ENCODE measurements around the gene ZNF484.
"Not testable (repeated sequence)": the region's sequence is repeated elsewhere in the genome, so short reads cannot be mapped to it uniquely, and the experiment has no call there.

ZNF484 gene

GRCh38 chr9:92893916-92894610 lies 16.2 kb upstream of the ZNF484 start:
- not testable (repeated sequence) for H3K4me1 ChIP-seq (ENCODE audit: control insufficient read depth, insufficient read depth, low read length, poor library complexity, severe bottlenecking)

GRCh38 chr9:92892276-92892675 lies 14.4 kb upstream of the ZNF484 start:
- H3K27ac ChIP-seq (ENCODE audit: insufficient read depth, low read length, poor library complexity, severe bottlenecking); H3K9me3 ChIP-seq (ENCODE audit: control insufficient read depth, low read length); DNase-seq; H3K4me3 ChIP-seq (ENCODE audit: insufficient read depth, low read depth, low read length, poor library complexity, severe bottlenecking); H3K27me3 ChIP-seq (replicated peaks; ENCODE audit: control insufficient read depth, insufficient read depth, low read length, poor library complexity, severe bottlenecking); H3K36me3 ChIP-seq (ENCODE audit: control insufficient read depth, insufficient read depth, low read length): not testable (repeated sequence)
- peaks cover 13% of the 10 kb centered on the region for H3K4me1 ChIP-seq (ENCODE audit: control insufficient read depth, insufficient read depth, low read length, poor library complexity, severe bottlenecking)

More at GRCh38 chr9:92893916-92894610, 16.2 kb upstream of the ZNF484 start:
- not testable (repeated sequence) for H3K27me3 ChIP-seq (replicated peaks; ENCODE audit: control insufficient read depth, insufficient read depth, low read length, poor library complexity, severe bottlenecking); H3K4me3 ChIP-seq (ENCODE audit: insufficient read depth, low read depth, low read length, poor library complexity, severe bottlenecking); H3K36me3 ChIP-seq (ENCODE audit: control insufficient read depth, insufficient read depth, low read length); H3K9me3 ChIP-seq (ENCODE audit: control insufficient read depth, low read length); H3K27ac ChIP-seq (ENCODE audit: insufficient read depth, low read length, poor library complexity, severe bottlenecking); DNase-seq

- Histone ChIP-seq H3K4me1 (ENCODE audit: control insufficient read depth, insufficient read depth, low read length, poor library complexity, severe bottlenecking) (peaks cover 24% of the 10 kb centered on the region), H3K27ac (ENCODE audit: insufficient read depth, low read length, poor library complexity, severe bottlenecking) (no peak overlapping the region)
- no peak for DNase-seq
Measured at GRCh38 chr9:92890761-92891160, 12.9 kb upstream of the ZNF484 start.

GRCh38 chr9:92887880-92888338 lies 10.1 kb upstream of the ZNF484 start:
- no peak overlapping the region for H3K4me3 ChIP-seq (ENCODE audit: insufficient read depth, low read depth, low read length, poor library complexity, severe bottlenecking)
- no peak for DNase-seq
- no peaks in the 10 kb centered on the region for H3K36me3 ChIP-seq (ENCODE audit: control insufficient read depth, insufficient read depth, low read length)
- H3K4me1 ChIP-seq (ENCODE audit: control insufficient read depth, insufficient read depth, low read length, poor library complexity, severe bottlenecking): peaks cover 24% of the 10 kb centered on the region
- no peaks in the 10 kb centered on the region for H3K27me3 ChIP-seq (replicated peaks; ENCODE audit: control insufficient read depth, insufficient read depth, low read length, poor library complexity, severe bottlenecking)
- H3K9me3 ChIP-seq (ENCODE audit: control insufficient read depth, low read length): no peaks in the 10 kb centered on the region
- H3K27ac ChIP-seq (ENCODE audit: insufficient read depth, low read length, poor library complexity, severe bottlenecking): peak overlapping the region; percentile 20

More at GRCh38 chr9:92890761-92891160, 12.9 kb upstream of the ZNF484 start:
- no peaks in the 10 kb centered on the region for H3K27me3 ChIP-seq (replicated peaks; ENCODE audit: control insufficient read depth, insufficient read depth, low read length, poor library complexity, severe bottlenecking)
- H3K4me3 ChIP-seq (ENCODE audit: insufficient read depth, low read depth, low read length, poor library complexity, severe bottlenecking): no peak overlapping the region
- no peaks in the 10 kb centered on the region for H3K9me3 ChIP-seq (ENCODE audit: control insufficient read depth, low read length)
- H3K36me3 ChIP-seq (ENCODE audit: control insufficient read depth, insufficient read depth, low read length): no peaks in the 10 kb centered on the region

- not testable (repeated sequence) for H3K9me3 ChIP-seq (ENCODE audit: control insufficient read depth, low read length); H3K4me3 ChIP-seq (ENCODE audit: insufficient read depth, low read depth, low read length, poor library complexity, severe bottlenecking); H3K27me3 ChIP-seq (replicated peaks; ENCODE audit: control insufficient read depth, insufficient read depth, low read length, poor library complexity, severe bottlenecking); H3K36me3 ChIP-seq (ENCODE audit: control insufficient read depth, insufficient read depth, low read length)
- peak; percentile 24 to 45 (median 37) for DNase-seq
- Histone ChIP-seq H3K4me1 (ENCODE audit: control insufficient read depth, insufficient read depth, low read length, poor library complexity, severe bottlenecking) (peaks cover 24% of the 10 kb centered on the region), H3K27ac (ENCODE audit: insufficient read depth, low read length, poor library complexity, severe bottlenecking) (peak overlapping the region; percentile 20)
Measured at GRCh38 chr9:92886846-92887610, 9.2 kb upstream of the ZNF484 start.

- not testable (repeated sequence) for H3K27me3 ChIP-seq (replicated peaks; ENCODE audit: control insufficient read depth, insufficient read depth, low read length, poor library complexity, severe bottlenecking); H3K36me3 ChIP-seq (ENCODE audit: control insufficient read depth, insufficient read depth, low read length); DNase-seq; H3K9me3 ChIP-seq (ENCODE audit: control insufficient read depth, low read length); H3K4me3 ChIP-seq (ENCODE audit: insufficient read depth, low read depth, low read length, poor library complexity, severe bottlenecking); H3K27ac ChIP-seq (ENCODE audit: insufficient read depth, low read length, poor library complexity, severe bottlenecking)
- H3K4me1 ChIP-seq (ENCODE audit: control insufficient read depth, insufficient read depth, low read length, poor library complexity, severe bottlenecking): peaks cover 22% of the 10 kb centered on the region
Measured at GRCh38 chr9:92883666-92884405, 6.0 kb upstream of the ZNF484 start.

- Histone ChIP-seq H3K27ac (ENCODE audit: insufficient read depth, low read length, poor library complexity, severe bottlenecking) (no peak overlapping the region), H3K36me3 (ENCODE audit: control insufficient read depth, insufficient read depth, low read length) (no peaks in the 10 kb centered on the region), H3K4me3 (ENCODE audit: insufficient read depth, low read depth, low read length, poor library complexity, severe bottlenecking) (no peak overlapping the region), H3K9me3 (ENCODE audit: control insufficient read depth, low read length) (no peaks in the 10 kb centered on the region), H3K4me1 (ENCODE audit: control insufficient read depth, insufficient read depth, low read length, poor library complexity, severe bottlenecking) (peaks cover 10% of the 10 kb centered on the region), H3K27me3 (replicated peaks; ENCODE audit: control insufficient read depth, insufficient read depth, low read length, poor library complexity, severe bottlenecking) (no peaks in the 10 kb centered on the region)
- DNase-seq: no peak
Measured at GRCh38 chr9:92882276-92882675, 4.4 kb upstream of the ZNF484 start.

GRCh38 chr9:92875373-92875772 lies 2.5 kb downstream of the ZNF484 start:
- H3K9me3 ChIP-seq (ENCODE audit: control insufficient read depth, low read length): no peaks in the 10 kb centered on the region
- no peaks in the 10 kb centered on the region for H3K27me3 ChIP-seq (replicated peaks; ENCODE audit: control insufficient read depth, insufficient read depth, low read length, poor library complexity, severe bottlenecking)
- DNase-seq: no peak
- no peak overlapping the region for H3K4me3 ChIP-seq (ENCODE audit: insufficient read depth, low read depth, low read length, poor library complexity, severe bottlenecking)
- H3K4me1 ChIP-seq (ENCODE audit: control insufficient read depth, insufficient read depth, low read length, poor library complexity, severe bottlenecking): peaks cover 9% of the 10 kb centered on the region
- peaks cover 2% of the 10 kb centered on the region for H3K36me3 ChIP-seq (ENCODE audit: control insufficient read depth, insufficient read depth, low read length)
- H3K27ac ChIP-seq (ENCODE audit: insufficient read depth, low read length, poor library complexity, severe bottlenecking): no peak overlapping the region

GRCh38 chr9:92870289-92870688 lies 7.5 kb downstream of the ZNF484 start:
- Histone ChIP-seq H3K27me3 (replicated peaks; ENCODE audit: control insufficient read depth, insufficient read depth, low read length, poor library complexity, severe bottlenecking) (no peaks in the 10 kb centered on the region), H3K27ac (ENCODE audit: insufficient read depth, low read length, poor library complexity, severe bottlenecking) (no peak overlapping the region), H3K4me1 (ENCODE audit: control insufficient read depth, insufficient read depth, low read length, poor library complexity, severe bottlenecking) (no peaks in the 10 kb centered on the region), H3K36me3 (ENCODE audit: control insufficient read depth, insufficient read depth, low read length) (peaks cover 11% of the 10 kb centered on the region), H3K9me3 (ENCODE audit: control insufficient read depth, low read length) (no peaks in the 10 kb centered on the region), H3K4me3 (ENCODE audit: insufficient read depth, low read depth, low read length, poor library complexity, severe bottlenecking) (no peak overlapping the region)
- no peak for DNase-seq

GRCh38 chr9:92866600-92866999 lies 11.2 kb downstream of the ZNF484 start:
- not testable (repeated sequence) for H3K4me1 ChIP-seq (ENCODE audit: control insufficient read depth, insufficient read depth, low read length, poor library complexity, severe bottlenecking); H3K27ac ChIP-seq (ENCODE audit: insufficient read depth, low read length, poor library complexity, severe bottlenecking); H3K4me3 ChIP-seq (ENCODE audit: insufficient read depth, low read depth, low read length, poor library complexity, severe bottlenecking); DNase-seq; H3K9me3 ChIP-seq (ENCODE audit: control insufficient read depth, low read length); H3K27me3 ChIP-seq (replicated peaks; ENCODE audit: control insufficient read depth, insufficient read depth, low read length, poor library complexity, severe bottlenecking)
- peaks cover 15% of the 10 kb centered on the region for H3K36me3 ChIP-seq (ENCODE audit: control insufficient read depth, insufficient read depth, low read length)
